PC-3 (cell line): Measurements from ENCODE around the gene PAPSS2.

ENCODE experiments used
- EZH2 ChIP-seq: fragments of 300-600 bp; sonication (generic); IDR thresholded peaks from one replicate; pipeline ENCODE4 v1.6.1; 2017; ENCODE audit warnings: antibody characterized with exemption, mild to moderate bottlenecking, low read length; ENCODE audit not compliant: unreplicated experiment
- EZH2phosphoT487 ChIP-seq: fragments of 300-600 bp; sonication (generic); IDR thresholded peaks from 2 replicates; pipeline ENCODE4 v1.6.1; 2018; ENCODE audit warnings: mild to moderate bottlenecking, antibody characterized with exemption, low read length, borderline replicate concordance

- TF ChIP-seq EZH2 (no peak), EZH2phosphoT487 (no peak)
Measured at GRCh38 chr10:87675396-87676376, 16.0 kb downstream of the PAPSS2 start.
